Endothelial cell of umbilical vein (primary cell): ENCODE measurements around the gene TM6SF1.

Experiments used
- CTCF ChIP-seq, 2 donors: IDR thresholded peaks; 1 replicate in 1 of 2; 2 replicates in 1 of 2; pipeline ENCODE4 v1.5.1; 2011; ENCODE audit warnings: low read length in 2 of 2, mild to moderate bottlenecking in 2 of 2, moderate library complexity in 2 of 2, control low read depth in 1 of 2, inconsistent platforms in 1 of 2, low read depth in 1 of 2; ENCODE audit not compliant: insufficient read depth in 1 of 2; ENCODE audit errors: extremely low read depth in 1 of 2
- EZH2 ChIP-seq: IDR thresholded peaks from 2 replicates; pipeline ENCODE4 v1.6.1; 2012; ENCODE audit warnings: borderline replicate concordance, low read depth, mild to moderate bottlenecking, moderate library complexity, low read length, inconsistent platforms; ENCODE audit not compliant: severe bottlenecking
- GATA2 ChIP-seq: IDR thresholded peaks from 2 replicates; pipeline ENCODE4 v1.7.0; 2011; ENCODE audit warnings: low read depth, mild to moderate bottlenecking, moderate library complexity, mixed read lengths, low read length; ENCODE audit not compliant: insufficient read length, insufficient read depth
- JUN ChIP-seq: IDR thresholded peaks from 2 replicates; pipeline ENCODE4 v1.6.1; 2011; ENCODE audit warnings: borderline replicate concordance, low read depth; ENCODE audit not compliant: insufficient read length, insufficient read depth
- MYC ChIP-seq: IDR thresholded peaks from one replicate; pipeline ENCODE4 v1.6.1; 2011; ENCODE audit warnings: mild to moderate bottlenecking, low read depth, low read length
- POLR2A ChIP-seq: IDR thresholded peaks from 2 replicates; pipeline ENCODE4 v1.6.1; 2012; ENCODE audit warnings: low read depth, mild to moderate bottlenecking, control low read depth, low read length
- POLR2AphosphoS5 ChIP-seq: IDR thresholded peaks from 2 replicates; pipeline ENCODE4 v1.6.1; 2012; ENCODE audit warnings: low read depth, mild to moderate bottlenecking, control low read depth, low read length, moderate library complexity; ENCODE audit not compliant: insufficient read depth
- TF ChIP-seq, protein P1 (sequence below): IDR thresholded peaks from 2 replicates; pipeline ENCODE4 v1.6.1; 2011; ENCODE audit not compliant: insufficient read depth, insufficient read length

DNA sequence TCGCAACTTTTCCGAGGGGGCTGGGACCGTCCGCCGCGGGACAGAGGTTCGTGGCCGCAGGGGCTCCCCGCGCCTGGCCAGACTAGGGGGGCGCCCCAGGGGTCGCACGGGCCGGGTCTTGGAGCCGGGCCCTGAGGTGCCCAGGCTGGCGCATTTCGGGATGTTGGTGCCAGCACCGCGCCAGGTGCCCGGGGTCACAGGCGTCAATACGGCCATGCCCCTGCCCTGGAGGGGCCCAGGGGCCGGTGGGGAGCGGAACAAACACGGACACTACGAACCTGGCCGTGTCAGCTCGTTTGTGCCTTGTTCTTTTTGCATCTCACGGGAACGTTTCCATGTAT, 366 bp downstream of the TM6SF1 start:
- no peak for TF ChIP-seq CTCF (IDR thresholded peaks at IDR 0.05; ENCODE audit: extremely low read depth in 1 of 2, insufficient read depth in 1 of 2, low read depth in 1 of 2, low read length in 2 of 2)
- TF ChIP-seq POLR2A, result no peak
- no peak for TF ChIP-seq GATA2
- no peak for TF ChIP-seq JUN
- TF ChIP-seq POLR2AphosphoS5, result no peak
- TF ChIP-seq EZH2, result no peak
- TF ChIP-seq, protein P1, sequence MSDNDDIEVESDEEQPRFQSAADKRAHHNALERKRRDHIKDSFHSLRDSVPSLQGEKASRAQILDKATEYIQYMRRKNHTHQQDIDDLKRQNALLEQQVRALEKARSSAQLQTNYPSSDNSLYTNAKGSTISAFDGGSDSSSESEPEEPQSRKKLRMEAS, result no peak
- TF ChIP-seq MYC, result no peak
